Endometrial microvascular endothelial cells (primary cell): ENCODE results near the gene ACVRL1. TPM values are rescaled to one million over a fixed set of nuclear protein-coding genes. Genes with fewer than 3 reads are reported as not detected.

ENCODE experiments used
- in situ Hi-C: cut with HindIII; loops from 2 replicates; pipeline ENCODE4 v1.10.0; 2017; ENCODE audit warnings: low sequenced_read_pairs, low pct_unique_long_range_greater_than_20kb; ENCODE audit errors: inconsistent ontology term
- total RNA-seq: library from RNA; depleted of rRNA; stranded (reverse); fragments of >200 nt; gene quantifications from one replicate; pipeline ENCODE4 v1.2.3, GENCODE V29; 2015; ENCODE audit errors: inconsistent ontology term

ACVRL1 gene
- total RNA-seq, 1 donor from 2014 or later = 415 TPM

GRCh38 chr12:51893786-51894185 lies 13.5 kb upstream of the ACVRL1 start:
- in situ Hi-C loops = no loop called here

DNA sequence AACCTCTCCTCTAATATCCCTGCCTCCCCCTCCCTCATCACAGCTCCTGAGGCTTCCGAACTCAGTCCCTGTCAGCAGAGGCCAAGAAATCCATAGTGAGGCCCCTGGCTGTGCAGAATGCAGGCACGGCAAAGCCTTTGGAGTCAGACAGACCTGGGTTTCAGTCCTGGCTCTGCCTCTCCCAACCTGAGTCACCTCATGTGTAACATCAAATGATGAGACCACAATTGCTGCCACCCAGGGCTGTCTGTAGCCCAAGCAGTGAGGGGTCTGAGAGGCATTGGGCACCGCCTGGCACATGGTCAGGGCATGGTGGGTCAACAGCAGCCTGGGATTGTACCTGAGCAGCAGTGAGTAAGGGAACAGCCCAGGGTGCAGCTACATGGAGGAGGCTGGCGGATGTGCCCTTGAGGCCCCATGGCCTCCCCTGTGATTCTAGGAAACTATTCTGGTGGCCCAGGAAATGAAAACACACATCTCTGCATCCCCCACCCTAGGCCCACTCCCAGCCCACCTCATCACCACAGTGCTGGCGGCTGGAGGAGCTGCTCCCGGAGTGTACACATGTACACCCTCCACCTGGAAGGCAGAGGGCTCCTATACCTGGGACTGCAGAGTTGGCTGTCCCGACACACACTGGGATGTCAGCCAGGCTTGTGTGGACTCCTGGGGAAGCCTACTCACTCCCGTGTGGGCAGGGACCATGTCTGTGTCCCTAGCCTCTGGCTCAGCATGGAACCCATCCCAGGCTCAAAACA lies 11.7 kb upstream of the ACVRL1 start:
- in situ Hi-C loops = no loop called here

GRCh38 chr12:51896236-51896635 lies 11.1 kb upstream of the ACVRL1 start:
- in situ Hi-C loops = no loop called here

DNA sequence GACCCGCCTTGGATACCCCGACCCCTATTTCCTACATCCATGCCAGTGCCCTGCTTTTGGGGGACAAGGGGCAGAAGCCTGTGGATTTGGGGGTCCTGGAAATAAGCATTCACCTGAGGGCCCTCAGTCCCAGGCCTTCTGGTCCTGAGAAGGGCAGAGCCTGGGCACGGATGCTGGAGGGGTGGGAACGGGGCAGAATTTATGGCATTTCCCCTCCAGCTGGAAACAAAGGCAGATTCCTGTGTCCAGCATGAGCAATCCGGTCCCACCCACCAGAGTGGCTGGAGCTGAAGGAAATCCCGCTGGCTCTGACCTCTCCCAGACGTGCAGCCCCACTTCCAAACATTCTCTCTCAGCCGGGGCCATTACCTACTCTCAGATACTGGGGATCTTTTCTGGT lies 10.1 kb upstream of the ACVRL1 start:
- in situ Hi-C loops = no loop called here

DNA sequence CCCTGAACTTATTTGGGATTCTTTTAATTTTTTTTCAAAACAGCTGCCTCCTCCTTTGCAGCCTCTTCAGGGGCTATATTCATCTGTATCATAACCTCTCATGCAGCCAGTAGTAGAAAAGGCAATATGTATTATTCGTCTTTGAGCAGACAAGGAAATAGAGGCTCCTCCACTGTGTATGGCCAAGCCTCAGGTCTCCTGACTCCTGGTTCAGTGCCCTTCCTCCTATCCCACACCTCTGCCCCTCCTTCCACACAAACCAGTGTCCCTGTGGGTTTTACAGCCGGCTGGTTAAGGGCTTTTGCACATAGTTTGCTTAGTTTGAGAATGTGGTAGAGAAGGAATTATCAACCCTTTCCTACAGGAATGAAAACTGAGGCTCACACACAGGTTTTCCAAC lies 8.8 kb upstream of the ACVRL1 start:
- in situ Hi-C loops = no loop called here

DNA sequence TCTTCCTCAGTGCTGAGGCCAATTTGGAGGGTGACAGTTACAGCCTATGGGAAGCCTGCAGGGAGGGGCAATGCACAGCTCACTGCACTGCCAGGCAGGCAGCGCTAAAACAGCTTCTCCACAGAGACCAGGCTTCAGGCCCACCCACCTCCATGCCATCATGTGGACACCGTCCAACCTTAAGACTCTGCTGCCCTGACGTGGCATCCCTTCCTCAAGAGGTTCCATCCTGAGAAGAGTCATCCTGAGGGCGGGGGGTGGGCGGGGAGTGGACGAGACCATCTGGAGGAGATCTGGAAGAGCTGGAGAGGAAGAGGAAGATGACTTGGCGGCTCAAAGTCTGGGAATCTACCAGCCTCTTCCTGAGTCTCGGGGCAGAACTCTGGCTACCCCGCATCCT lies 8.4 kb upstream of the ACVRL1 start:
- in situ Hi-C loops = no loop called here

GRCh38 chr12:51900323-51900889 lies 6.9 kb upstream of the ACVRL1 start:
- in situ Hi-C loops = no loop called here

DNA sequence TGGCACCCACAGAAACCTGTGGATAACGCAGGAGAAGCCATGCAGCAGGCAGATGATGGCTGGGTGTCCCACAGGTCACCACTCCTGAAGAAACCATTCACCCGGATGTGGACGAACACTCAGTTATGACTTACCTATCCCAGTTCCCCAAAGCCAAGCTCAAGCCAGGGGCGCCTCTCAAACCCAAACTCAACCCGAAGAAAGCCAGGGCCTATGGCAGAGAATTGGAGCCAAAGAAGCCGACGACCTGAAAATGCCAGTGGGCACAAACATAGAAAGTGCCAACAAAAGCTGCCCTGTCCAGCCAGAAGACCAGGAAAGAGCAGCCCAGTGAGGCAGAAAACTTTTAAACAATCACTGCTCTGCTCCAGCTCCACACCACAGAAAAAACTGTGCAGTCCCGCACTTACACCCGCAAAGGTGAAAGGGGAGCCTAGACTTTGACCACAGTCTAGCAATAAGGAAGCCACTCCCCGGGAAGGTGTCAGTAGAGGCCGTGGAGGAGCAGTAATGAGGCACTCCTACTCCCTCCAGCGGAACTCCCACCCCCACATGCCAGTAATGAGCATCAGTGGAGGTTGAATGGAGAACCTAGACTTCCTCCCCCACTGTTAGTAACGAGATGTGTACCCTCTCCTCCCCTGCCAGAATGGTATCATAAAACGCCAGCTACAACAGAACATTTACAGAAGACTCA lies 6.0 kb upstream of the ACVRL1 start:
- in situ Hi-C loops = no loop called here

DNA sequence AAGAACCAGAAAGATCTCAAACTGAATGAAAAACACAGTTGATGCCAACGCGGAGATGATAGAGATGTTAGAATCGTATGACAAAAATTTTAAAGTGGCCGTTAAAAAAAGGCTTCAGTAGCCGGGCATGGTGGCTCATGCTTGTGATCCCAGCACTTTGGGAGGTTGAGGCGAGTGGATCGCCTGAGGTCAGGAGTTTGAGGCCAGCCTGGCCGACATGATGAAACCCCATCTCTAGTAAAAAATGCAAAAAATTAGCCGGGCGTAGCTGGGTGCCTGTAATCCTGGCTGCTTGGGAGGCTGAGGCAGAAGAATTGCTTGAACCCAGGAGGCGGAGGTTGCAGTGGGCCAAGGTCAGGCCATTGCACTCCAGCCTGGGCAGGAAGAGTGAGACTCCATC lies 5.4 kb upstream of the ACVRL1 start:
- in situ Hi-C loops = no loop called here

GRCh38 chr12:51904951-51905470 lies 2.3 kb upstream of the ACVRL1 start:
- in situ Hi-C loops = no loop called here

DNA sequence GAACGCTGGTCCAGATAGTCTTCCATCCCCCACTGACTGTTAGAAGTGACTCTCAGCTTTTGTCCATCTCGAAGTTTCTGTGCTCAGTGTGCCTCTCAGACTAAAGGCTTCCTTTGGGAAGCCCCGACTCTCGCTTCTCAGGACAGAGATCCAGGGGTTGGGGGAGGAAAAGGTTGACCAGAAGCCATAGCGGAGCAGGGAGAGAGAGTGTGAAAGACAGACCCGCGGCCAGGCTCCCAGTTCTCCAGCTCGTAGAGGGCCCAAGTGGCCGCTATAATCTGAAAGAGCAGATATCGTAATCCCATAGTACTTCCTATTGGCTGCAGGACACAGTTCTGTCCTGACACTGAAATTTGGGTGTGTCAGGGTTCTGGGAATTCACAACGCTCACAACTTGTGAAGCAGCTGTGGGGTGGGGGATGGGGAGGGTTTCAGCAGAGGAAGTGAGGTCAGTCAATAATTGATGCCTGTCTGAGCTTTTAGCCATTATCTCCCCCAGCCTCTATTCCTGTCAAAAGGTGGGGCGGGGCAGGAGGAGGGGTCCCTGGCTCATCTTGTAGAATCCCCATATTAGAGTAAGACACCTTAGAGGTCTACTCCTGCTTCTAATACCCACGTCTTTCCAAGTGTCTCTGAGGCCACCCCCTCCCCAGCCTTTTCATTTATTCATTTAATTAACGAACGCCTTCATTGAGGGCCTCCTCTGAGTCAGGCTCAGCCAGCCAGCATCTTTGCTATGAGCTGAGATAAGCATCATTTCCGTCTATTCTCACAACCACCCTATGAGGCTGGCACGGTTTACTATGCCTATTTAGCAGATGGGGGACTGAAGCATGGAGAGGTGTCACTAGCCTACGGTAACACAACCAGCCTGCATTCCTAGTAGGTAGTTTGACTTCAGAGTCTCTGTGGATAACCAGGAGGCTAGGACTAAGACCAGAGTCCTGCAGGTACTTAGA lies 1.6 kb upstream of the ACVRL1 start:
- in situ Hi-C loops = no loop called here

DNA sequence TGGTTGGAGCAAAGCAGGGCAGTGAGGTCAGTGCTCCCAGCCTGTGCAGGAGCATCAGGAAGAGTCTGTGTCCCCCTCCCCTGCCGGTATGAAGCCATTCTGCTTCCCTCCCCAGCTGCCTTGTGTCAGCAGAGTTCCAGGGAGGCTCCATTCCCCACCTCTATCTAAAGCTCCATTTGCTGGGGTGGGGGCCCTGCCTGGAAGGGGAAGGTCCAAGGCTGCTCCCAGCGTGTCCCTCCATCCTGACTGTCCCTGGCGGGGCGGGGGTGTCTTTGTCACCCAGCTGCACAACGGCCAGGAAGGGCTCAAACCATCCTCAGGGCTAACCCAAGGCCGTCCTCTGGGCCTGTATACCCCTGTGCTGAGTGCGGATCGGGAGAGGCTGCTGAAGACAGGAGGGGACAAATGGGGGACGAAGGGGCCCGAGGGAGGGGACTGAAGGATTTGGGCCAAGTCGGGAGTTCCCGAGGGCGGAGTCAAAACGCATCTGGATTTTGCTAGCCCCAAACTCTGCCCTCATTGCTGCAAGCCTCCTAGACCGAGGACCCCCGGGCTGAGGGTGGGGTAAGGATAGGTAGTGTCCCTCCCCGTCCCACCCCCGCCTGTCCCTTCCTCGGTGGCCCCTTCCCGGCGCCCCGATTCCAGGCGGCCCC lies 748 bp upstream of the ACVRL1 start:
- in situ Hi-C loops = no loop called here

DNA sequence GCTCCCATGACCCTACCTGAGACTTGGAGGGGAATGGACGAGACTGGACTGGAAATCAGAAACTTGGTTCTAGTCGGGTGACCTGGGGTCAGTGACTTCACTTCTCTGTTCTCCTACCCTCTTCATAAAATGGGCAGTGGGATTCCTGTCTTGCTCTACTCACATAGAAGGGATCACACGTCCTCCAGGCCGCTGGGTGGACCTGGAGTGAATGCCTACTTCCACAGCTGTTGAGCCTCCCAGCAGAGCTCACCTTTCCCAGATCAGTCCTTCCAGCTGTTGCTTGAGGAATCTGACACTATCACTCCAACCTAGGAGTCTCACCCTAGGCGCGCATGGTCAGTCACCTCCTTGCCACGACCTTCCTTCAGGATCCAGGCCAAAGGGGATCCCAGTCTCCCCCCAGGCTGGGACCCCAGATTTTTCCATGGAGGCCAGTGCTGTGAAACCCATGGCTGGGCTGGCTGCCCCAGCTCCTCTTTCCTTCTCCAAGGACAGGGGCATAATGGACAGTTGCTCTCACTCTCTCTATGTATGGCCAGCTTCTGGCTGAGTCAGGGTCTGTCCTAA lies 637 bp downstream of the ACVRL1 start:
- in situ Hi-C loops = no loop called here

DNA sequence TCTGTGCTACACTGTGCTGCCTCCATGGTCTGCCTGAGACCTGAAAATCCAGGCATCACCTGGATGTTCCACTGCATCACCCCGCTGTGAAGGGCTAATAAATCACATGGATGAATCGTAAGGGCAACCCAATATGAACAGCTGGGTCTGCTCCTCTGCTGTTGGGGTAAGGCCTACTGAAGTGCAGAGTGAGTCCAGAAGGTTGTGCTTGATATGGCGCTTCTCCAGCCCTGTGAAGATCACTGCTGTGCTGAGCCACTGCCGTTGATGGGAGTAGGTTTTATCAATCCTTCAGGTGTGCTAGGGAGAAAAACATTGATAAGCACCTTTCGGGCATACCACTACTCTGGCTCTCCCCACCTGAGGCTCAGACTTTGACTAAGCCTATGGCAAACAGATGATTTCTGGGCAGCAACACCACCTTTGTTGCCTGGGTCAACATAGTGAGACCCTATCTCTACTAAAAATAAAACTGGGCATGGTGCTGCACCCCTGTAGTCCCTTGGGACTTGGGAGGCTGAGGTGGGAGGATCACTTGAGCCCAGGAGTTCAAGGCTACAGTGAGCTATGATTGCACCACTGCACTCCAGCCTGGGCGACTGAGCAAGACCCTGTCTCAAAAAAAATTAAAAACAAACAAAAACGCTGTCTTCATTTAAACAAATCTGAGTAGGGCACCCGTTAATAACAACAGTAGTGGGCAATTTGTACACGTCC lies 1.7 kb downstream of the ACVRL1 start:
- in situ Hi-C loops = no loop called here

DNA sequence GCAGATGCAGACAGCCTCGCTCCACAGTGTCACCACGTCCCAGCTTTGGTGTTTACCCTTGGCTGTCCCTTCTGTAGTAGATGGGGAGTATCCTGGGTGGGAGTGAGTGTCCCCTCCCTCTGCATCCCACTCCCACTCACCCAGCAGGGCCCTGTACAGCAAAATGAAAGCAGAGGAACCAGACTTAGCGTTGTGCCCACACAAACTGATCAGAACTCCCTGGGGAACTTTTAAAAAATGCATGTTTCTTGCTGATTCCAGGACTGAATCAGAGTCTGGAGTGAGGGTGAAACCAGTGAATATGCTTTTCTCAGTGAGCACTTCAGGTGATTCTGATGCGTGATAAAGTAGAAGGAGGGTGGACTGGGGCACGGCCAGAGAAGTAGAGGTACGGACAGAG lies 2.9 kb downstream of the ACVRL1 start:
- in situ Hi-C loops = no loop called here

DNA sequence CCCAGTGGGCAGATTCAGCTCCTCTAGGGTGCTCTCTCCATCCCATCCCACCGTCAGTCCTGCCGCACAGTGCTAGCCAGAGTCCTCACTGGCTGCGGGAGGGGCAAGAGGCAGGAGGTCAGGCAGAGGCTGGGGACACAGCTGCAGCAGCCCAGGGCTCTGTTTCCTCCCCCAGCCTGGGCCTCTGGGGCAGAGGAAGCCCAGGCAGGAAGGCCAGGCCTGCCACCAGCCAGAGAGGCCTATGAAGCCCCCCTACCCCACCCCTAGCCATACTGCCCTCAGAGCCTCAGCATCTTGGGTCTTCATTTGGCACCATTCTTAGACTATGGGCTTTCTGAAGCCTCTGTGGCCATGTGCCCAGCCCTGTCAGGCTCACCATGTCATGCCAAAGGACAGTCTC lies 3.4 kb downstream of the ACVRL1 start:
- in situ Hi-C loops = no loop called here

DNA sequence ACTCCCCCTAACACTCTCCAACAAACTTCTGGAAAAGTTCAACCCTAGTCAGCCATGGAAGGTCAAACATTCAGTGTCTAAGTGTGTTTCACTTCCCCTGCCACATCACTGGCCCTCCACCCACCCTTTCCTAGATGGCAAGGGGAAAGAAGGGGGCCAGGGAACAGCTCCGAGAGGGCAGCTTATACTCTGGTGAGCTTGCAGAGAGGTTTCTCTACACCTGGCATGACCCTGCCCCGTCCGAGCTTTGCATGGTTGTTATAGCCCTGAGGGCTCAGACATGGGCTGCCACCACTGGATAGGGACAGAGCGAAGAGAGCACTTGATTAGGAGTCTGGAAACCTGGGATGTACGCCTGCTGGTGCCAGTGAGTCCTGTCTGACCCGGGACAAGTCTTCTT lies 4.0 kb downstream of the ACVRL1 start:
- in situ Hi-C loops = no loop called here
